Measurements from ENCODE around the gene PRR7.

GRCh38 chr5:177486256-177486655 is 39.6 kb downstream of the PRR7 start:
- TF ChIP-seq POLR2AphosphoS5 (IDR thresholded peaks at IDR 0.05), result no peak
- TF ChIP-seq POLR2A (IDR thresholded peaks at IDR 0.05), result no peak
